ENCODE measurements around the gene RHD.

- TF ChIP-seq CTCF (IDR thresholded peaks at IDR 0.05) (no peak), EZH2 (IDR thresholded peaks at IDR 0.05; ENCODE audit: borderline replicate concordance, insufficient read depth, low read depth, low read length, poor library complexity, severe bottlenecking) (no peak)
Measured at GRCh38 chr1:25257196-25257595, 15.1 kb upstream of the RHD start.
